ENCODE data around the gene DGKG.

DNA sequence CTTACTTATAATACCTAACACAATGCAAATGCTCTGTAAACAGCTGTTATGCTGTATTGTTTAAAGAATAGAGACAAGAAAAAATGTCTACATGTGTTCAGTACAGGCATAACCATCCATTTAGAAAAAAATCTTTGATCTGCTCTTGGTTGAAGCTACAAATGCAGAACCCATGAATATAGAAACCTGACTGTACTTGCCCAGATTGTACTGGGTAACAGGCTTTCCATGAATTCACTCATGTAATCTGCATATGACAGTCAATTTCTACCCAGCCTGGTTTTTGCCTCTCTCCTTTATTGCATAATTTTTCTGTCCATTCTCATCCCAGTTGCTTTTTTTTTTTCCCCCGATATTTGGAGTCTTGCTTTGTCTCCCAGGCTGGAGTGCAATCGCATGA lies 190.5 kb downstream of the DGKG start:
- TF ChIP-seq POLR2A (IDR thresholded peaks at IDR 0.05; ENCODE audit: low read length) = no peak
- TF ChIP-seq GATA1 (IDR thresholded peaks at IDR 0.05; ENCODE audit: low read depth, low read length) = no peak
